HepG2 (cell line): ENCODE results near the gene RPL26. TPM values are rescaled to one million over a fixed set of nuclear protein-coding genes. Genes with fewer than 3 reads are reported as not detected.

Experiments used
- ATAC-seq: fragments of 200-7000 bp; cut with Tn5 transposase; 3 replicates; pipeline ENCODE4 v1.9.1; 2020; ENCODE audit warnings: mild to moderate bottlenecking, moderate library complexity
- BruUV-seq: library from RNA; stranded (reverse); fragments of 400-500 nt; replicated peaks from 2 replicates; lab custom pipeline; 2021; lab: Mats Ljungman, UMichigan
- CTCF ChIA-PET: fragments of 300-600 bp; formaldehyde crosslinking; extraction: SDS; loops from one replicate; lab custom pipeline; 2021; ENCODE audit warnings: low total read pairs, inconsistent platforms, low intra/inter-chr PET ratio; lab: Yijun Ruan, JAX
- POLR2A ChIA-PET: fragments of 350-600 bp; sonication (Branson Sonifier 250); formaldehyde crosslinking; loops from one replicate; lab custom pipeline; 2020; ENCODE audit warnings: antibody characterized with exemption, inconsistent platforms; lab: Yijun Ruan, JAX
- DNase-seq: peaks from one replicate; pipeline ENCODE4 v3.0.0-alpha.2; 2015; ENCODE audit warnings: low spot score
- FAIRE-seq: peaks from 3 replicates; lab custom pipeline; 2011; peaks lifted over from hg19 to GRCh38; lab: Jason Lieb, UNC
- H2AFZ ChIP-seq: one replicate; pipeline ENCODE4 v1.6.1; 2011; ENCODE audit warnings: low read length, inconsistent platforms
- H3K27ac ChIP-seq: fragments of 300-600 bp; 3 replicates; pipeline ENCODE4 v1.8.0; 2011; ENCODE audit warnings: mixed run types, mild to moderate bottlenecking, mixed read lengths, low read length, inconsistent platforms; ENCODE audit not compliant: insufficient read depth; ENCODE audit errors: extremely low read length
- H3K27me3 ChIP-seq, 2 experiments: fragments of 200-600 bp in 1 of 2; 2 replicates in 1 of 2; 3 replicates in 1 of 2; pipeline versions ENCODE4 v1.6.0 to v1.8.0; 2011; ENCODE audit warnings: low read length in 2 of 2, mild to moderate bottlenecking in 2 of 2, moderate library complexity in 2 of 2, inconsistent platforms in 1 of 2; ENCODE audit not compliant: insufficient read depth in 2 of 2, control insufficient read depth in 1 of 2
- H3K36me3 ChIP-seq, 2 experiments: fragments of 200-600 bp in 1 of 2; replicated peaks in 1 of 2; 2 replicates in 1 of 2; 3 replicates in 1 of 2; pipeline versions ENCODE4 v1.5.1 to v1.8.0; 2011; ENCODE audit warnings: low read length in 2 of 2, inconsistent platforms in 1 of 2; ENCODE audit not compliant: insufficient read depth in 2 of 2, control insufficient read depth in 1 of 2
- H3K4me1 ChIP-seq: 2 replicates; pipeline ENCODE4 v1.5.1; 2012; ENCODE audit warnings: low read length, inconsistent platforms; ENCODE audit not compliant: insufficient read depth
- H3K4me2 ChIP-seq: 2 replicates; pipeline ENCODE4 v1.6.0; 2011; ENCODE audit warnings: low read depth, low read length, inconsistent platforms
- H3K4me3 ChIP-seq, 3 experiments: fragments of 200-600 bp in 1 of 3; sonication (generic), shearing (Covaris generic) in 1 of 3; replicated peaks in 1 of 3; 2 replicates each; pipeline ENCODE4 v1.5.1; 2011 to 2016; ENCODE audit warnings: low read length in 3 of 3, inconsistent platforms in 2 of 3, low read depth in 2 of 3, mild to moderate bottlenecking in 2 of 3, control low read depth in 1 of 3, mixed read lengths in 1 of 3; ENCODE audit not compliant: insufficient read depth in 1 of 3
- H3K79me2 ChIP-seq: one replicate; pipeline ENCODE4 v1.6.1; 2011; ENCODE audit warnings: low read length, inconsistent platforms; ENCODE audit not compliant: insufficient read depth
- H3K9ac ChIP-seq: 2 replicates; pipeline ENCODE4 v1.6.0; 2011; ENCODE audit warnings: mild to moderate bottlenecking, low read depth, low read length, inconsistent platforms; ENCODE audit not compliant: insufficient read depth
- H3K9me3 ChIP-seq: 2 replicates; pipeline ENCODE4 v1.5.1; 2012; ENCODE audit warnings: mild to moderate bottlenecking, low read length
- H4K20me1 ChIP-seq: 2 replicates; pipeline ENCODE4 v1.6.0; 2011; ENCODE audit warnings: inconsistent platforms, mild to moderate bottlenecking, low read length, moderate library complexity; ENCODE audit not compliant: insufficient read depth
- CENPX ChIP-seq: sonication (generic); formaldehyde crosslinking; IDR thresholded peaks from 2 replicates; pipeline ENCODE4 v1.9.0; 2021; ENCODE audit warnings: mild to moderate bottlenecking, missing genetic modification reagents, moderate library complexity
- GLI4 ChIP-seq: sonication (generic); formaldehyde crosslinking; IDR thresholded peaks from 2 replicates; pipeline ENCODE4 v1.5.1; 2020; ENCODE audit warnings: missing genetic modification reagents, mild to moderate bottlenecking, moderate library complexity, borderline replicate concordance
- NR2F6 ChIP-seq, 2 experiments: IDR thresholded peaks; 2 replicates each; pipeline ENCODE4 v1.6.1; 2016; ENCODE audit warnings: antibody characterized with exemption in 1 of 2, mild to moderate bottlenecking in 1 of 2
- PRMT3 ChIP-seq: sonication (generic); formaldehyde crosslinking; IDR thresholded peaks from 2 replicates; pipeline ENCODE4 v1.8.1; 2022; ENCODE audit warnings: low read depth, mild to moderate bottlenecking, moderate library complexity, missing genetic modification reagents, borderline replicate concordance
- RFXANK ChIP-seq: IDR thresholded peaks from 2 replicates; pipeline ENCODE4 v1.6.1; 2016
- SALL1 ChIP-seq: sonication (generic); formaldehyde crosslinking; IDR thresholded peaks from 2 replicates; pipeline ENCODE4 v1.8.0; 2022; ENCODE audit warnings: mild to moderate bottlenecking, missing genetic modification reagents
- SMAD3 ChIP-seq: sonication (generic); formaldehyde crosslinking; IDR thresholded peaks from 2 replicates; pipeline ENCODE4 v1.4.0; 2020; ENCODE audit warnings: missing genetic modification reagents
- ZBTB20 ChIP-seq: sonication (generic); formaldehyde crosslinking; IDR thresholded peaks from 2 replicates; pipeline ENCODE4 v1.8.1; 2023; ENCODE audit warnings: missing genetic modification reagents, low read depth, mild to moderate bottlenecking, borderline replicate concordance
- ZNF207 ChIP-seq: fragments of 450-650 bp; IDR thresholded peaks from 2 replicates; pipeline ENCODE4 v1.6.1; 2016; ENCODE audit warnings: antibody characterized with exemption, borderline replicate concordance
- WGBS: methylation state at CpG from one replicate; pipeline ENCODE4 v1.1.6; 2017; ENCODE audit warnings: low lambda C conversion rate; 5-methylcytosine and 5-hydroxymethylcytosine counted together
- in situ Hi-C: cut with HindIII; loops from 2 replicates; pipeline ENCODE4 v1.10.0; 2017; ENCODE audit warnings: low pct_unique_long_range_greater_than_20kb; ENCODE audit not compliant: extremely low pct_ligation_motif_present
- intact Hi-C: fragments of 100-400 bp; cut with micrococcal nuclease; formaldehyde crosslinking; loops from one replicate; pipeline ENCODE4 v1.10.0; 2022; ENCODE audit not compliant: unreplicated experiment
- polyA plus RNA-seq, 8 experiments: library from polyadenylated mRNA; depleted of rRNA in 3 of 8; stranded (reverse) in 7 of 8; unstranded in 1 of 8; fragments of >200 nt; fragmentation: Illumina TruSeq in 4 of 8; extraction: Trizol in 4 of 8; gene quantifications; 2 replicates each; pipeline versions ENCODE4 v1.2.1 to v1.2.3, GENCODE V29; 2011 to 2016; ENCODE audit warnings: low read depth in 4 of 8, missing spikeins in 1 of 8, mixed read lengths in 1 of 8; ENCODE audit not compliant: insufficient read depth in 1 of 8
- total RNA-seq, 5 experiments: library from RNA; depleted of rRNA; stranded (reverse); fragments of >200 nt; fragmentation: Illumina TruSeq; extraction: Trizol; gene quantifications; 2 replicates each; pipeline ENCODE4 v1.2.3, GENCODE V29; 2016; ENCODE audit warnings: low read depth in 1 of 5
- TF ChIP-seq, protein P1 (sequence below): sonication (generic); formaldehyde crosslinking; IDR thresholded peaks from 2 replicates; pipeline ENCODE4 v1.4.0; 2020; ENCODE audit warnings: mild to moderate bottlenecking, missing genetic modification reagents
- TF ChIP-seq, protein P2 (sequence below): sonication (generic); formaldehyde crosslinking; IDR thresholded peaks from 2 replicates; pipeline ENCODE4 v1.4.0; 2020; ENCODE audit warnings: missing genetic modification reagents
- TF ChIP-seq, protein P3 (sequence below): sonication (generic); formaldehyde crosslinking; IDR thresholded peaks from 2 replicates; pipeline ENCODE4 v1.4.0; 2020; ENCODE audit warnings: mild to moderate bottlenecking, missing genetic modification reagents
- TF ChIP-seq, protein P4 (sequence below): IDR thresholded peaks from 2 replicates; pipeline ENCODE4 v1.6.1; 2016; ENCODE audit warnings: missing compliant biosample characterization, missing genetic modification reagents, borderline replicate concordance
- TF ChIP-seq, protein P5 (sequence below): fragments of 450-650 bp; IDR thresholded peaks from 2 replicates; pipeline ENCODE4 v1.6.1; 2016
- TF ChIP-seq, protein P6 (sequence below): sonication (generic); formaldehyde crosslinking; IDR thresholded peaks from 2 replicates; pipeline ENCODE4 v1.4.0; 2020; ENCODE audit warnings: mild to moderate bottlenecking, missing genetic modification reagents
- TF ChIP-seq, protein P7 (sequence below): sonication (generic); IDR thresholded peaks from 2 replicates; pipeline ENCODE4 v1.6.1; 2016; ENCODE audit warnings: low read depth, borderline replicate concordance

The RPL26 gene
- total and polyA plus RNA-seq, 2 of the 13 experiments (the other 11 are each of a cell fraction or from before 2014, with no cell fraction given), result 2,817 to 3,529 TPM

DNA sequence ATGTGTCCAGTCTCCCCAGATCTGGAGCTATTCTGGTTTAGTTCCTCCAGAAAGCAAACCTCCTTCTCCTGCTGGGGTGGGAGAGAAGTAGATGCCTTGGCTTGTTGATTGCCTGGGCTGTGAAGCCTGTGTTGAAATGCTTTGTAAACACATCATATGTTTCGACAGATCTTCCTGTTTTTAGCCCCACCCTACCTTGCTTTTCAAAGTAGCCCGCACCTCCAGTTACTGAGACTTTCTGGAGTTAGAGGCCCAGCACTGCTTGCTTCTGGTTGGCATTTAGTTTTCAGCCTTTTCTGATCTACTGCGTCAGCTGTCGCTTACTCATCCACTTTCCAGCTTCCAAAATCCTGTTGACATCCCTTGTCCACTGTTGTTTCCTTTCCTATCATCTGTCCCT is 34.8 kb upstream of the RPL26 start:
- Histone ChIP-seq H2AFZ (peak overlapping the region; percentile 42), H3K27ac (peak overlapping the region; percentile 5), H3K4me1 (peaks cover 70% of the 10 kb centered on the region), H3K27me3 (no peaks in the 10 kb centered on the region), H3K36me3 (no peaks in the 10 kb centered on the region), H4K20me1 (no peaks in the 10 kb centered on the region), H3K4me2 (peak overlapping the region; percentile 56), H3K9ac (0 out of 2 replicates have a peak overlapping the region, but pooled peaks have one; percentile 6), H3K4me3 (peak overlapping the region in 1 of 3 experiments; percentile 30; a peak in 1 of 6 replicates), H3K9me3 (no peaks in the 10 kb centered on the region), H3K79me2 (no peaks in the 10 kb centered on the region)
- ATAC-seq (peak; percentile 70), FAIRE-seq (peak; percentile 74), DNase-seq (peak; percentile 63)
- intact Hi-C loops, result no loop called here
- ChIA-PET CTCF (no interaction called here), POLR2A (interaction anchor here (0.7 to 0.8 kb wide), 2 partner anchors 18 to 291 kb away, joined by 3 to 6 read pairs; partner anchors contain the start of gene NDEL1)
- in situ Hi-C loops, result no loop called here
- no TSS peak for BruUV-seq
- 8% methylated on average over 4 of the region's 4 CpGs for WGBS
- TF ChIP-seq RFXANK (CRISPR knock-in tag) (no peak), SMAD3 (CRISPR knock-in tag) (peak; percentile 67; the same call in 1 of the 2 replicates), NR2F6 (IDR thresholded peaks at IDR 0.05) (no peak), NR2F6 (CRISPR knock-in tag; IDR thresholded peaks at IDR 0.05) (peak; percentile 37; the same call in 1 of the 2 replicates), CENPX (CRISPR knock-in tag) (no peak), ZBTB20 (no peak), PRMT3 (CRISPR knock-in tag) (no peak), SALL1 (peak; percentile 67), GLI4 (CRISPR knock-in tag) (no peak), ZNF207 (no peak)
- TF ChIP-seq, protein P1, sequence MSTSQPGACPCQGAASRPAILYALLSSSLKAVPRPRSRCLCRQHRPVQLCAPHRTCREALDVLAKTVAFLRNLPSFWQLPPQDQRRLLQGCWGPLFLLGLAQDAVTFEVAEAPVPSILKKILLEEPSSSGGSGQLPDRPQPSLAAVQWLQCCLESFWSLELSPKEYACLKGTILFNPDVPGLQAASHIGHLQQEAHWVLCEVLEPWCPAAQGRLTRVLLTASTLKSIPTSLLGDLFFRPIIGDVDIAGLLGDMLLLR, result no peak
- TF ChIP-seq, protein P2, sequence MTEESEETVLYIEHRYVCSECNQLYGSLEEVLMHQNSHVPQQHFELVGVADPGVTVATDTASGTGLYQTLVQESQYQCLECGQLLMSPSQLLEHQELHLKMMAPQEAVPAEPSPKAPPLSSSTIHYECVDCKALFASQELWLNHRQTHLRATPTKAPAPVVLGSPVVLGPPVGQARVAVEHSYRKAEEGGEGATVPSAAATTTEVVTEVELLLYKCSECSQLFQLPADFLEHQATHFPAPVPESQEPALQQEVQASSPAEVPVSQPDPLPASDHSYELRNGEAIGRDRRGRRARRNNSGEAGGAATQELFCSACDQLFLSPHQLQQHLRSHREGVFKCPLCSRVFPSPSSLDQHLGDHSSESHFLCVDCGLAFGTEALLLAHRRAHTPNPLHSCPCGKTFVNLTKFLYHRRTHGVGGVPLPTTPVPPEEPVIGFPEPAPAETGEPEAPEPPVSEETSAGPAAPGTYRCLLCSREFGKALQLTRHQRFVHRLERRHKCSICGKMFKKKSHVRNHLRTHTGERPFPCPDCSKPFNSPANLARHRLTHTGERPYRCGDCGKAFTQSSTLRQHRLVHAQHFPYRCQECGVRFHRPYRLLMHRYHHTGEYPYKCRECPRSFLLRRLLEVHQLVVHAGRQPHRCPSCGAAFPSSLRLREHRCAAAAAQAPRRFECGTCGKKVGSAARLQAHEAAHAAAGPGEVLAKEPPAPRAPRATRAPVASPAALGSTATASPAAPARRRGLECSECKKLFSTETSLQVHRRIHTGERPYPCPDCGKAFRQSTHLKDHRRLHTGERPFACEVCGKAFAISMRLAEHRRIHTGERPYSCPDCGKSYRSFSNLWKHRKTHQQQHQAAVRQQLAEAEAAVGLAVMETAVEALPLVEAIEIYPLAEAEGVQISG, result no peak
- TF ChIP-seq, protein P3, sequence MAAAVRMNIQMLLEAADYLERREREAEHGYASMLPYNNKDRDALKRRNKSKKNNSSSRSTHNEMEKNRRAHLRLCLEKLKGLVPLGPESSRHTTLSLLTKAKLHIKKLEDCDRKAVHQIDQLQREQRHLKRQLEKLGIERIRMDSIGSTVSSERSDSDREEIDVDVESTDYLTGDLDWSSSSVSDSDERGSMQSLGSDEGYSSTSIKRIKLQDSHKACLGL, result no peak
- TF ChIP-seq, protein P4, sequence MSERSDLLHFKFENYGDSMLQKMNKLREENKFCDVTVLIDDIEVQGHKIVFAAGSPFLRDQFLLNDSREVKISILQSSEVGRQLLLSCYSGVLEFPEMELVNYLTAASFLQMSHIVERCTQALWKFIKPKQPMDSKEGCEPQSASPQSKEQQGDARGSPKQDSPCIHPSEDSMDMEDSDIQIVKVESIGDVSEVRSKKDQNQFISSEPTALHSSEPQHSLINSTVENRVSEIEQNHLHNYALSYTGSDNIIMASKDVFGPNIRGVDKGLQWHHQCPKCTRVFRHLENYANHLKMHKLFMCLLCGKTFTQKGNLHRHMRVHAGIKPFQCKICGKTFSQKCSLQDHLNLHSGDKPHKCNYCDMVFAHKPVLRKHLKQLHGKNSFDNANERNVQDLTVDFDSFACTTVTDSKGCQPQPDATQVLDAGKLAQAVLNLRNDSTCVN (CRISPR knock-in tag), result peak; percentile 96
- TF ChIP-seq, protein P5, sequence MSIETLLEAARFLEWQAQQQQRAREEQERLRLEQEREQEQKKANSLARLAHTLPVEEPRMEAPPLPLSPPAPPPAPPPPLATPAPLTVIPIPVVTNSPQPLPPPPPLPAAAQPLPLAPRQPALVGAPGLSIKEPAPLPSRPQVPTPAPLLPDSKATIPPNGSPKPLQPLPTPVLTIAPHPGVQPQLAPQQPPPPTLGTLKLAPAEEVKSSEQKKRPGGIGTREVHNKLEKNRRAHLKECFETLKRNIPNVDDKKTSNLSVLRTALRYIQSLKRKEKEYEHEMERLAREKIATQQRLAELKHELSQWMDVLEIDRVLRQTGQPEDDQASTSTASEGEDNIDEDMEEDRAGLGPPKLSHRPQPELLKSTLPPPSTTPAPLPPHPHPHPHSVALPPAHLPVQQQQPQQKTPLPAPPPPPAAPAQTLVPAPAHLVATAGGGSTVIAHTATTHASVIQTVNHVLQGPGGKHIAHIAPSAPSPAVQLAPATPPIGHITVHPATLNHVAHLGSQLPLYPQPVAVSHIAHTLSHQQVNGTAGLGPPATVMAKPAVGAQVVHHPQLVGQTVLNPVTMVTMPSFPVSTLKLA, result no peak
- TF ChIP-seq, protein P6, sequence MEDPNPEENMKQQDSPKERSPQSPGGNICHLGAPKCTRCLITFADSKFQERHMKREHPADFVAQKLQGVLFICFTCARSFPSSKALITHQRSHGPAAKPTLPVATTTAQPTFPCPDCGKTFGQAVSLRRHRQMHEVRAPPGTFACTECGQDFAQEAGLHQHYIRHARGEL, result no peak
- TF ChIP-seq, protein P7, sequence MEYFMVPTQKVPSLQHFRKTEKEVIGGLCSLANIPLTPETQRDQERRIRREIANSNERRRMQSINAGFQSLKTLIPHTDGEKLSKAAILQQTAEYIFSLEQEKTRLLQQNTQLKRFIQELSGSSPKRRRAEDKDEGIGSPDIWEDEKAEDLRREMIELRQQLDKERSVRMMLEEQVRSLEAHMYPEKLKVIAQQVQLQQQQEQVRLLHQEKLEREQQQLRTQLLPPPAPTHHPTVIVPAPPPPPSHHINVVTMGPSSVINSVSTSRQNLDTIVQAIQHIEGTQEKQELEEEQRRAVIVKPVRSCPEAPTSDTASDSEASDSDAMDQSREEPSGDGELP, result peak; percentile 60; the same call in 1 of the 2 replicates
